GM18511 (cell line): Measurements from ENCODE around the gene ZSWIM4.

Experiments used
- ATAC-seq: cut with Tn5 transposase; IDR thresholded peaks from one replicate; pipeline ENCODE4 v1.9.1; 2021; ENCODE audit warnings: mild to moderate bottlenecking, moderate library complexity; ENCODE audit not compliant: unreplicated experiment

ZSWIM4 gene

DNA sequence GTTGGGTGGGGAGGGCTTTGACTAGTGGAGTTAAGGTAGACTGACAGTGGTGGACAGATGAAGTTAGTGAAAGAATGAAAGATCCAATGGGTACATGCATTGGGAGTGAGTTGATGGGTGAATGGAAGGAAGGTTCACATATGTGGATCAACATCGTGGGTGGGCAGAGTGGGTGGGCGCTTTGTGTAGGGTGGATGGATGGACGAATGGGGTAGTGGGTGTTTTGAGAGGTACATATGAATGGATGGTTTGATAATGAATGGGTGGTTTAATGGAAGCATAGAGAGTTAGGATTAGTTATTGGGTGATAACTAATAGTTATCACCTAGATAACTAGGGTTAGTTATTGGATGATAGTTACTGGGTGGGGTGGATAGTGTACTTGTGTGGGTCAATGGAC is 11.5 kb downstream of the ZSWIM4 start:
- ATAC-seq = no peak

DNA sequence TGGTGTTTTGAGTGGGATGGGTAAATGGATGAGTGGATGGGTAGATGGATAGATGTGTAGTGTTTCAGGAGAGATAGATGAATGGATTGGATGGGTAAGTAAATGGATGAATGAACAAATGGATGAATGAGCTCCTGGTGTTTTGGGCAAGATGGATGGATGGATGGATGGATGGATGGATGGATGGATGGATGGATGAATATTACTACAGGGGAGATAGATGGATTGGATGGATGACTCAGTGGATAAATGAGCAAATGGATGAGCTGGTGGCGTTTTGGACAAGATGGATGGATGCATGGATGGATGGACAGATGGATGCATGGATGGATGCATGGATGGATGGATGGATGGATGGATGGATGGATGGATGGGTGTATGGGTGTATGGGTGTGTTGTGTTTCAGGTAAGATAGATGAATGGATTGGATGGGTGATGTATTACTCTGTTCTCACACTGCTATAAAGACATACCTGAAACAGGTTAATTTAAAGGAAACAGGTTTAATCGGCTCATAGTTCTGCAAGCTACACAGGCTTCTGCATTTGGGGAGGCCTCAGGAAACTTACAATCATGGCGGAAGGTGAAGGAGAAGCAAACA is 12.3 kb downstream of the ZSWIM4 start:
- ATAC-seq = no peak

DNA sequence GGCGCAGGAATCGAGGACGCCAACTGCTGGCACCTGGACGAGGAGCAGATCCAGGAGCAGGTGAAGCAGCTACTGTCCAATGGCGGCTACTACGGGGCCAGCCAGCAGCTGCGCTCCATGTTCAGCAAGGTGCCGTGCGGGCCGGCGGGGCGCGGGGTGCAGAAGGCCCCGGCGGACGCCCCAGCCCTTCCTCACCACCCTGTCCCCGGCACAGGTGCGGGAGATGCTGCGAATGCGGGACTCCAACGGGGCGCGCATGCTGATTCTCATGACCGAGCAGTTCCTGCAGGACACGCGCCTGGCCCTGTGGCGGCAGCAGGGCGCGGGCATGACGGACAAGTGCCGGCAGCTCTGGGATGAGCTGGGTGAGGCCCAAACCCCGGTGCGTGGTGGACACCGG is 13.6 kb downstream of the ZSWIM4 start:
- no peak for ATAC-seq

DNA sequence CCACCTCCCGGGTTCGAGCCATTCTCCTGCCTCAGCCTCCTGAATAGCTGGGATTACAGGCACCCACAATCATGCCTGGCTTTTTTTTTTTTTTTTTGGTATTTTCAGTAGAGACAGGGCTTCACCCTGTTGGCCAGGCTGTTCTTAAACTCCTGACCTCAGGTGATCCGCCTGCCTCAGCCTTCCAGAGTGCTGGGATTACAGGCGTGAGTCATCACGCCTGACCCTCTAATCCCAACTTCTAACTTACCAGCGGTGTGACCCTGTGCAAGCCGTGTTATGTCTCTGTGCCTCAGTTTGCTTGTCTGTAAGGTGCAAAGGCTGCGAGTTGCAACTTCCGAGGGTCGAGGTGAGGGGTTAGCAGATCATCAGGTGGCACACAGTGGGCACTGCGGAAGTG is 17.3 kb downstream of the ZSWIM4 start:
- ATAC-seq = no peak

DNA sequence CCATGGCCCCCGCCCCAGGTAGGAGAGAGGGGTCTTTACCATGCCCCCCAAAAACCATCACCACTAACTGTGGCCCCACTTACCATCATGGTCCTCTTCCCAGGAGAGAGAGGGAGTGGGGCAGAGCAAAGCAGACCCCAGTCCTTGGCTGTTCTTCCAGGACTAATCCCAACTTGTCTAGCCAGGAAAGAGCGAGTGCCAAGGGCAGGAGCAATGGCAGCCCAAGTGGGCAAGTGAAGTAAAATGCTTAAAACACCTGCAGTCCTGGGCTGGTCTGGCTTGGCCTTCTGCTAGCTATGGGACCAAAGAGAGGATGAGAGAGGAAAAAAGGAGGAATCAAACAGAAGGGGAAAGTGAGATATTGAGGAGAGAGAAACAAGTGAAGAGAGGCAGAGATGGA is 17.9 kb downstream of the ZSWIM4 start:
- no peak for ATAC-seq

DNA sequence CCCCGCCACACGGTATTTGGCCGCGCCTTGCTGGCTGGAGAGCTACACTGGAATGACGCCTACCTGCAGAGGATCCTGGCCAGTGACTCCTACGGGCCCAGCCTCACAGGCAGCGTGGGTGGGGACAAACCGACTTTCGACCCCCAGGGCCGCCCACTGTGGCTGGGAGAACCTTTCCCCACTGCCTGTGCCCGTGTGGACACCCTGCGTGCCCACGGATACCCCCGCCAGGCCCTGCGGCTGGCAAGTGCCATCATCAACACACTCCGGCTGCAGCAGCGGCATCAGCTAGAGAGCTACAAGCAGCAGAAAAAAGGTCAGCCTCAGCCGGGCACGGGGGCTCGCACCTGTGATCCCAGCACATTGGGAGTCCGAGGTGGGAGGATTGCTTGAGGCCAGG is 19.3 kb downstream of the ZSWIM4 start:
- no peak for ATAC-seq

DNA sequence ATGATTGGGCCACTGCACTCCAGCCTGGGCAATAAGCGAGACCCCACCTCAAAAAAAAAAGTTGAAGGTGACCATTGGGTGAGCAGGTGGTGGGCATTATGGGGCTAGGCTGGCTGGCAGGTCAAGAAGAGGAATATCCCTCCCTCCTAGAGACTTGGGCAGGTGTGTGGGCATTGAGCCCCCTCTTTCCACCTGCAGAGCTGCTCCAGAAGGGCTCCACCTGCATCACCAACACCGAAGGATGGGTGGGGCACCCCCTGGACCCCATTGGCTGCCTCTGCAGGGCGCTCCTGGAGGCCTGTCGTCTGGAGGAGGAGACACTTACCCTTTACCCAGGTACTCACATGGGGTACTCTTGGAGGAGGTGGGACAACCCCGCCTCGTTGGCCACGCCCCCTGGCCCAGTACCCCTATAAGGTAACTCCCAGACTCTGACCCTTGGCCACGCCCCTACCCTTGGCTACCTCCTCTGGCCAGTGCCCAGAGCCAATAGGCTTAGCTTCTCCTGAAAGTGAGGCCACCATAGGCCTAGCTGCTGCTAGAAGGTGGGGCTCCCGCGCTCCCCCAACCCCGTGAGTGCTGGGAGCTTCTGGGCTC is 21.9 kb downstream of the ZSWIM4 start:
- no peak for ATAC-seq

DNA sequence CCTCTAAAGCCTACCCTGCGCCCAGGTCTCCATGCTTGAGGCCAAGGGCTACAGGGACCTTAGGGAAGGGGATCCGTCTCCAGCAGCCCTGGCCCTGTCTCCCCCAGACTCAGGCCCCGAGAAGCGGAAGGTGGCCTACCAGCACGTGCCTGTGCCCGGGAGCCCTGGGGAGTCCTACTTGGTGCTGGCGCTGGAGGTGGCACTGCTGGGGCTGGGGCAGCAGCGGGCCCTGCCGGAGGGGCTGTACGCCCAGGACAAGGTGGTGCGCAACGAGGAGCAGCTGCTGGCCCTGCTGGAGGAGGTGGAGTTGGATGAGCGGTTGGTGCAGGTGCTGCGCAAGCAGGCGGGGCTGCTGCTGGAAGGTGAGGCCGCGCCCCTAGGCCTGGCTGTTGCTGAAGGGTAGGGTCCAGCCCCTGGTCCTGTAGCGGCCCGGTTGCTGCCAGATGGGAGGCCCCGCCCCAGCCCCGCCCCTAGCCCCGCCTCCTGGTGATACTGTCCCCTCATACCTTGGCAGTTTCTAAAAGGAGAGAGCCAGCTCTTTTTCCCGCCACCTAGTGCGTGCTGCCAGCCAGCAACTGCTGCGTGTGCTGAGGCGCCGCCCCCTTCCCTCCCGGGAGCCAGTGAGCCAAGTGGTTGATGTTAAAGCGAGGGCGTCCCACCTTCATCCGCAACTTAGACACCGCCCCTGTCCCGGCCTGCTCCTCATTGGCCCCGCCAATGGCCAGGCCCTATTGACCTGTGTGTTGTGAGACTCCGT is 22.6 kb downstream of the ZSWIM4 start:
- ATAC-seq = no peak

DNA sequence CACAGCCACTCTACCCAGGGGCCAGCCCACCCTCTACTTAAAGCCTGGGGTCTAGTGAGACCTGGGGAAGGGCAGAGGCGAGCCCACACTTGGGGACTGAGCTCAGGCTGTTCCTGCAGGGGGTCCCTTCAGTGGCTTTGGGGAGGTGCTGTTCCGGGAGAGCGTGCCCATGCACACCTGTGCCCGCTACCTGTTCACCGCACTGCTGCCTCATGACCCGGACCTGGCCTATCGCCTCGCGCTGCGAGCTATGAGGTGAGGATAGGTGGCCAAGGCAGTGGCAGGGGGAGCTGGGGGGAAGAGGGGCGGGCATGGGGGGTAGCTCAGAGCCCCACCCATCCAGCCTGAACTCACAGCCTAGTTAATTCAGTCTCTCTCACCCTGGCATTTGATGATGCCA is 24.0 kb downstream of the ZSWIM4 start:
- no peak for ATAC-seq

DNA sequence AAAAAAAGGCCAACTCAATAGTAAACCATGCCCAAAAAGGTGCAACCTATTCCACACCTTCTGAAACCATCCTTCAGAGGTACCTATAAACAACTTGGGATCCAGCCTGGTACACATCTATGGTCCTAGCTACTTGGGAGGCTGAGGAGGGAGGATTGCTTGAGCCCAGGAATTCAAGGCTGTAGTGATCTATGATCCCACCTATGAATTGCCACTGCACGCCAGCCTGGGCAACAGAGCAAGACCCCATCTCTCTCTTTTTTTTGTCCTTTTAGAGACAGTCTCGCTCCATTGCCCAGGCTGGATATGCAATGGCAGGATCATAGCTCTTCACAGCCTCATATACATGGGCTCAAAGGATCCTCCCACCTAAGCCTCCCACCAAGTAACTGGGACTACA is 26.0 kb downstream of the ZSWIM4 start:
- ATAC-seq = no peak

DNA sequence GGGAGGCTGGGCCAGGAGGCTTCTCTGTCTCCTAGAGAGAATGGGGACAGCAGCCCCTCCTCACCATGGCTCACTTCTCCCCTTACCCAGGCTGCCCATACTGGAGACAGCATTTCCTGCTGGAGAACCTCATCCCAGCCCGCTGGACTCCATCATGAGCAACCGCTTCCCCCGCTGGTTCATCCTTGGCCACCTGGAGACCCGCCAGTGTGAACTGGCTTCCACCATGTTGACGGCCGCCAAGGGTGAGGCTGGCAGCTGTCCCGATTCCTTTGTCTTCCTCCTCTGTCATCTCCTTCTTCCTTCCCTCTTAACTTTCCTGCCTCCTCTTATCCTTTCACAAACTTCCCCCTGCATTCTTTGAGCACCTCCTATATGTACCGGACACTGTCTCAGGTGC is 28.0 kb downstream of the ZSWIM4 start:
- ATAC-seq = no peak

DNA sequence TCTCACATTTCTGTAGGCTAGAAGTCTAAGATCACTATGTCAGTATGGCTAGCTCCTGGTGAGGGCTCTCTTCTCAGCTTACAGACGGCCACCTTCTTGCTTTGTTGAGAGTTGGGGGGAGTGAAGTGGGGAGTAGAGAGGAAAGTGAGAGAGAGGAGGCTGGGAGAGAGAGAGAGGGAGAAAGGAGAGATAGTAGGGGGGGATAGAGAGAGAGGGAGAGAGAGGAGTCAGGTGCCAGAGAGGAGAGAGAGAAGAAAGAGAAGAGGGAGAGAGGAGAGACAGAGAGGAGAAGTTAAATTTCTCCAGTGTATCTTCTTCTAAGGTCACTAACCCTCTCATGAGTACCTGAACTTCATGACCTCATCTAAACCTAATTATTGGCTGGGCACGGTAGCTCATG is 28.7 kb downstream of the ZSWIM4 start:
- no peak for ATAC-seq

DNA sequence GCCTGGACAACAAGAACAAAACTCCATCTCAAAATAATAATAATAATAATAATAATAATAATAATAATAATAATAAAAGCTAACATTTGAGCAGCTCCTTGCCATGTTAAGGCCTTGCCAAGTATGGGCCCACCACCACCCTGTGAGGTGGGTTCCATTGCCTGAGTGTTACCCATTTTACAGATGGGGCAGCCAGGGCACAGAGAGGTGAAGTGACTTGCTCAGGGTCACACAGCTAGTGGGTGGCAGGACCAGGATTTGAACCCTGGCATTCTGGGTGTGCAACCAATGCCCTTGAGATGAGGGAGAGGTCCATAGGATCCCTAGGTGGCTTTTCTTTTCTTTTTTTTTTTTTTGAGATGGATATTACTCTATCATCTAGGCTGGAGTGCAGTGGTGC is 29.5 kb downstream of the ZSWIM4 start:
- ATAC-seq = no peak

DNA sequence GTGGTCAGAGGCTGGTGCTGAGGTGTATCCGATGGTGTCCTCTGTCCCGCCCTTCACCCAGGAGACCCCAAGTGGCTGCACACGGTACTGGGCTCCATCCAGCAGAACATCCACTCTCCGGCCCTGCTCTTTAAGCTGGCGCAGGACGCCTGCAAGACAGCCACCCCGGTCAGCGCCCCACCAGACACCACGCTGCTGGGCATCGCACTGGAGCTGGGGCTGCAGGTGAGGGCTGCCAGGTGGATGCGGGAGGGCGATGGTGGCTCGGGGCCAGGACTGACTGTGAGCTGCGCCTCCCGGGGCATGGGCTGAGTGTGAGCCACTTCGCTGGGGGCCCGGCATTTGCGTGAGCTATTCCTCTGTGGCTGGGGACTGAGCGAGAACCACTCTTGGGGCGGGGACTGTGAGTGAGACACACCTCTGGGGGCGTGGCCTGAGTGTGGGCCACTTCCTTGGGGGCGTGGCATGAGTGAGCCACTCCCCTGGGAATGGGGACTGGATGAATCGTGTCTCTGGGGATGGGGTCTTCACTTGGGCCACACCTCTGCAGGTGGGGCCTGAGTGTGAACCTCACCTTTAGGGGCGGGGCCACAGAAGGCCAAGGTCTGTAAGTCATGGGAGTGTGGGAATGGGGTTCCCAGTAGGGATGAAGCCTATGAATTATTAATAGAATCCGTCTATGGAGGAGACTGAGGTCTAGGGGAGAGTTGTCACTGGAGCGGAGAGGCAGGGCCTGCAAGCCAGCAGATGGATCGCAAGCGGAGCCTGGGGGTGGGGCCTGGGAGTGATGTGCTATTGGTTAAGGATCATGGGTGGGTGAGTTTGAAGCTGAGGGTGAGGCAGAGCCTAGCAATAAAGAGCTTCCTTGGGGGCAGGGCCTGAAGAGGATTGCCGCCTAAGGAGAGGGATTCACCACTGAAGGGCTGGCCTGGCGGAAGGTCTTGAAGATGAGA is 30.5 kb downstream of the ZSWIM4 start:
- no peak for ATAC-seq

DNA sequence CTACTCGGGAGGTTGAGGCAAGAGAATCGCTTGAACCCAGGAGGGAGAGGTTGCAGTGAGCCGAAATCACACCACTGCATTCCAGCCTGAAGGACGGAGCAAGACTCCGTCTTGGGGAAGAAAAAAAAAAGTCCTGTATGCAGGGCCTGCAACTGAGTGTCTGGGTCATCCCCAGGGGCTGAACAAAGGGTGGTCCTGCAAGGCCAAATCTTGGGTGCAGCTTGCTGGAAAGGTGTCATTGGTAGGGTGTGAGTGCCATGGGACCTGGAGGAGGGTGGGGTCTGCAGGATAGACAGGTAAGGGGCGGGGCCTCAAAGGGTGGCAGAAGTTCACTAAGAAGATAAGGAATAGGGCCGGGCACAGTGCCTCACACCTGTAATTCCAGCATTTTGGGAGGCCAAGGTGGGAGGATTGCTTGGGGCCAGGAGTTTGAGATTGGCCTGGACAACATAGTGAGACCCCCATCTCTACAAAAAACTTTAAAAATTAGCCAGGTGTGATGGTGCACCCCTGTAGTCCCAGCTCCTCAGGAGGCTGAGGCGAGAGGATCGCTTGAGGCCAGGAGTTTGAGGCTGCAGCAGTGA is 31.5 kb downstream of the ZSWIM4 start:
- no peak for ATAC-seq

DNA sequence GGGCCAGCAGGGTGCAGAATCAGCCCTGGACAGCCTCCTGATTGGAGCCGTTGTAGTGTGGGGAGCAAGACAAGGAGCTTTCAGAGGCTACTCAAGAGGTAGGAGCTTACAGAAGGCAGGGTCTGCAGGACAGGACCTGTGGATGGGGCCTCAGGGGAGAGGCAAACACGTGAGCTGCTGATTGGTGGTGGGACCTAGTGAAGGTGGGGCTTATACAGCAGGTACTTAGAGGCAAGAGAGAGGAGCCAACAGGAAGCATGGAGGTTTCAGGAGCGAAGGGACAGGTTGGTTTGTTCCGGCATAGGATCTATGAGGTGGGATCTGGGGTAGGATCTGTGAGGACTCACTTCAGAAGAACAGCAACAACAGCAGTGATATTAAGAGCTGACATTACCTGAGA is 32.4 kb downstream of the ZSWIM4 start:
- no peak for ATAC-seq

DNA sequence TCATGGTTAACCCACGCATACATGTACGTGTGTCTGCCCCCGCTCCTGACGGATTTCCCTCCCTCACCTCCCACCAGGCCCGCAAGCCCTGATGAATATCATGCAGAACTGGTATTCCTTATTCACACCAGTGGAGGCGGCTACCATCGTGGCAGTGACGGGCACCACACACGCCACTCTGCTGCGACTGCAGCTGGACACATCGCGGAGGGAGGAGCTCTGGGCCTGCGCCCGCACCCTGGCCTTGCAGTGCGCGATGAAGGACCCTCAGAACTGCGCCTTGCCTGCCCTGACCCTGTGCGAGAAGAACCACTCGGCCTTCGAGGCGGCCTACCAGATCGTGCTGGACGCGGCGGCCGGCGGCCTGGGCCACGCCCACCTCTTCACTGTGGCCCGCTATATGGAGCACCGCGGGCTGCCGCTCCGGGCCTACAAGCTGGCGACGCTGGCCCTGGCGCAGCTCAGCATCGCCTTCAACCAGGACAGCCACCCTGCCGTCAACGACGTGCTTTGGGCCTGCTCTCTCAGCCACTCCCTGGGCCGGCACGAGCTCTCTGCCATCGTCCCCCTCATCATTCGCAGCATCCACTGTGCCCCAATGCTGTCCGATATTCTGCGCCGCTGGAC is 35.0 kb downstream of the ZSWIM4 start:
- no peak for ATAC-seq

DNA sequence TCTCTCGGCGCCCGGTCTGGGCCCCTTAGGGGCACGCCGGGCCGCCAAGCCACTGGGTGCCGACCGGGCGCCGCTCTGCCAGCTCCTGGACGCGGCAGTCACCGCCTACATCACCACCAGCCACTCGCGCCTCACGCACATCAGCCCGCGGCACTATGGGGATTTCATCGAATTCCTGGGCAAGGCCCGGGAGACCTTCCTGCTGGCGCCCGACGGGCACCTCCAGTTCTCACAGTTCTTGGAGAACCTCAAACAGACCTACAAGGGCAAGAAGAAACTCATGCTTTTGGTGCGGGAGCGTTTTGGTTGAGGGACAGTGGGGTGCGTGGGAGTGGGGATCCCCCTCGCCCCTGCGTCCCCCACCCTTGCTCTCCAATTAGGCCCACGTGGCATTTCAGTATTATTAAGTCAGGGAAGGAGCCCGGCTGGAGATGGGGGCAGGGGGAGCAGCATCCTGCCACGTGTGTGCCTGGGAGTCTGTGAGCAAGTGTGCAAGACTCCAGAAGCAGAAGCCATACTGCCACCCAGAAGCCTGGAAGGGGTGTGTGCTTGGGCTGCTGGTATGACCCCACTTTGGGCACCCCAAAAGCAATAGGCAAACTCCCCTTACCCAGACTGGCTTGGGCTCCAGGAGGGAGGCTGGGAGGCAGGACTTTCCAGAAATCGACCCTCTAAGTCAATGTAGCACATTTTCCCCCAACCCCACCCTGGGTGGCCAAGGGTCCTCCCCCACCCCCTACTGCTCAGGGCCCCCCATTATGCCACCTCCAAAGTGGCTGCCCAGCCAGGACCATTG is 35.7 kb downstream of the ZSWIM4 start:
- ATAC-seq = no peak

DNA sequence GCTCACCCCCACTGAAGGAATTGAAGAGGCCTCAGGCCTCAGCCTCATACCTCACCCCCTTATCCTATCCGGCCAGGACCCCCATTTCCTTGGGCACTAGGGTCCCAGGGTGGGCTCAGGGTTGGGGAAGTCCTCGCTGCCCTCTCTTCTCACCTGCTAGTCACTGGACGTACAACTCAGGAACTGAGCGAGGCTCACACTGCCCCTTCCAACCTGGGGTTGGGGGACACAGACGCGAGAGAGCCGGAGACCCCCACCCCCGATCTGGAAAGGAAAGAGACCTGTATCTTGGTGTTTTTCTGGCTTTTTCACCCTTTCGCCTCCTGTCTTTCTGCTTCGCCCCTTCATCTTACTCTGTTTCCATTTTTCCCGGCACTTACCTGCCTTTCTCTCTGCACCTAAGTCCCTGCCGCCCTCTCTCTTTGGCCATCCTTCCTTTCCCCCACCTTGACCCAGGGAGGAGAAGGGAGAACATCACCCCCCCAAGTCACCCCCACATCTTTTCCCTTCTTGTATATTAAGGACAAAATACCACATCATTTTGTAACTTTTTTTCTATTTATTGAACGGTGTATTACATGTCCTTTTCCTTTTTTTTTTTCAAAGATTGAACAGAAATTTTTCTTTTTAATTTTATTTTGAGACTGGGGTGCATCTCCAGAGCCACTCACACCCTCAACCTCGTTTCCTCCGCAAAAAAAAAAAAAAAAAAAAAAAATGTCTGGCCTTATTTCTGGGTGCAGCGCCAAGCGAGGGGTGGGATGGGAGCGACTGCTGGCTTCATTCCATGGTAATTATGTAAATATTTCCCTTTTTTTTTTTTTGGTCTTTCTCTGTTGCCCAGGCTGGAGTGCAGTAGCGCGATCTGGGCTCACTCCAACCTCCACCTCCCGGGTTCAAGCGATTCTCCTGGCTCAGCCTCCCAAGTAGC is 36.6 kb downstream of the ZSWIM4 start:
- ATAC-seq = no peak
